ENCODE results near the gene IFITM2. TPM values are rescaled to one million over a fixed set of nuclear protein-coding genes. Genes with fewer than 3 reads are reported as not detected.
A peak's percentile ranks its signal among the peaks of the same experiment; 100 is the strongest.
"Not testable (repeated sequence)": the region's sequence is repeated elsewhere in the genome, so short reads cannot be mapped to it uniquely, and the experiment has no call there.

Gene IFITM2
- polyA plus RNA-seq, 1 donor, result 51.7 TPM

- peaks cover 33% of the 10 kb centered on the region for H3K4me1 ChIP-seq (ENCODE audit: control insufficient read depth, insufficient read depth, low read length)
- not testable (repeated sequence) for DNase-seq
- no CpG with 5 or more reads among the region's 79 CpGs for WGBS (ENCODE audit: insufficient coverage, low lambda C conversion rate)
These were observed 10.9 kb downstream of the IFITM2 start for GRCh38 chr11:318405-319120.

GRCh38 chr11:319121-319887 lies 11.7 kb downstream of the IFITM2 start:
- H3K9me3 ChIP-seq (ENCODE audit: control insufficient read depth, low read depth, low read length); H3K36me3 ChIP-seq (ENCODE audit: control insufficient read depth, insufficient read depth, low read length): not testable (repeated sequence)
- Histone ChIP-seq H3K27ac (ENCODE audit: low read length) (peak overlapping the region; percentile 87), H3K4me3 (ENCODE audit: low read length) (peak overlapping the region; percentile 75), H3K4me1 (ENCODE audit: control insufficient read depth, insufficient read depth, low read length) (peaks cover 35% of the 10 kb centered on the region), H3K27me3 (ENCODE audit: control insufficient read depth, insufficient read depth, low read length) (peaks cover 12% of the 10 kb centered on the region)
- DNase-seq, result peak in 1 of 2 donors; percentile 59
- WGBS (ENCODE audit: insufficient coverage, low lambda C conversion rate), result no CpG with 5 or more reads among the region's 29 CpGs

More at GRCh38 chr11:318405-319120, 10.9 kb downstream of the IFITM2 start:
- H3K27ac ChIP-seq (ENCODE audit: low read length); H3K36me3 ChIP-seq (ENCODE audit: control insufficient read depth, insufficient read depth, low read length); H3K9me3 ChIP-seq (ENCODE audit: control insufficient read depth, low read depth, low read length): not testable (repeated sequence)
- peak overlapping the region; percentile 75 for H3K4me3 ChIP-seq (ENCODE audit: low read length)
- peaks cover 12% of the 10 kb centered on the region for H3K27me3 ChIP-seq (ENCODE audit: control insufficient read depth, insufficient read depth, low read length)

- H3K9me3 ChIP-seq (ENCODE audit: control insufficient read depth, low read depth, low read length); DNase-seq; H3K36me3 ChIP-seq (ENCODE audit: control insufficient read depth, insufficient read depth, low read length): not testable (repeated sequence)
- peaks cover 39% of the 10 kb centered on the region for H3K4me1 ChIP-seq (ENCODE audit: control insufficient read depth, insufficient read depth, low read length)
- H3K27ac ChIP-seq (ENCODE audit: low read length), result peak overlapping the region; percentile 87
- peak overlapping the region; percentile 75 for H3K4me3 ChIP-seq (ENCODE audit: low read length)
- WGBS (ENCODE audit: insufficient coverage, low lambda C conversion rate), result no CpG with 5 or more reads among the region's 10 CpGs
- peaks cover 12% of the 10 kb centered on the region for H3K27me3 ChIP-seq (ENCODE audit: control insufficient read depth, insufficient read depth, low read length)
These were observed 12.3 kb downstream of the IFITM2 start for GRCh38 chr11:319888-320273.

DNA sequence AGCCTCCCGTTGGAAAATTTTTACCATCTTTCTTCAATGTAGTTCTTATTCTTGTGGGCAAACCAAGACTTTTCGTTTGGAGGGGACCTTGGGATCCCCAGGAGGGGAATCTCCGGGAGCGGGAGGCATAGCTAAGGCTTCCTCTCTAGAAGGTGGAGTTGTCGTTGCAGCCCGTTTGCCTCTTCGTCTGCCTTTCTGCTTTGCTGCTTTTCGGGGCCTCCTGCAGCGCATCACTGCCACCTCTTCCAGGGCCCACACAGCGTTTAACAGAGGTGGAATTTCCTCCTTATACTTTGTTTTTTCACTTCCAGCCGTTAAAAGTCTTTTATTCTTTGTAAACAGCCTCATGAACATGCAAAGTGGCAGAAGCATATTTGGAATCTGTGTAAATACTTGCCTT lies 16.5 kb downstream of the IFITM2 start:
- Histone ChIP-seq H3K4me3 (ENCODE audit: low read length) (no peak overlapping the region), H3K9me3 (ENCODE audit: control insufficient read depth, low read depth, low read length) (no peaks in the 10 kb centered on the region), H3K36me3 (ENCODE audit: control insufficient read depth, insufficient read depth, low read length) (no peaks in the 10 kb centered on the region), H3K27ac (ENCODE audit: low read length) (peak overlapping the region; percentile 59), H3K27me3 (ENCODE audit: control insufficient read depth, insufficient read depth, low read length) (no peaks in the 10 kb centered on the region), H3K4me1 (ENCODE audit: control insufficient read depth, insufficient read depth, low read length) (peaks cover 36% of the 10 kb centered on the region)
- no peak for DNase-seq
- WGBS (ENCODE audit: insufficient coverage, low lambda C conversion rate), result 17% methylated on average over 2 of the region's 11 CpGs

- H3K4me3 ChIP-seq (ENCODE audit: low read length), result peak overlapping the region; percentile 0
- peak overlapping the region; percentile 59 for H3K27ac ChIP-seq (ENCODE audit: low read length)
- peaks cover 31% of the 10 kb centered on the region for H3K4me1 ChIP-seq (ENCODE audit: control insufficient read depth, insufficient read depth, low read length)
- not testable (repeated sequence) for H3K27me3 ChIP-seq (ENCODE audit: control insufficient read depth, insufficient read depth, low read length); H3K9me3 ChIP-seq (ENCODE audit: control insufficient read depth, low read depth, low read length); H3K36me3 ChIP-seq (ENCODE audit: control insufficient read depth, insufficient read depth, low read length)
- DNase-seq, result peak in 1 of 2 donors; percentile 78
- WGBS (ENCODE audit: insufficient coverage, low lambda C conversion rate), result no CpG with 5 or more reads among the region's 34 CpGs
These were observed 17.2 kb downstream of the IFITM2 start for GRCh38 chr11:324593-325517.

DNA sequence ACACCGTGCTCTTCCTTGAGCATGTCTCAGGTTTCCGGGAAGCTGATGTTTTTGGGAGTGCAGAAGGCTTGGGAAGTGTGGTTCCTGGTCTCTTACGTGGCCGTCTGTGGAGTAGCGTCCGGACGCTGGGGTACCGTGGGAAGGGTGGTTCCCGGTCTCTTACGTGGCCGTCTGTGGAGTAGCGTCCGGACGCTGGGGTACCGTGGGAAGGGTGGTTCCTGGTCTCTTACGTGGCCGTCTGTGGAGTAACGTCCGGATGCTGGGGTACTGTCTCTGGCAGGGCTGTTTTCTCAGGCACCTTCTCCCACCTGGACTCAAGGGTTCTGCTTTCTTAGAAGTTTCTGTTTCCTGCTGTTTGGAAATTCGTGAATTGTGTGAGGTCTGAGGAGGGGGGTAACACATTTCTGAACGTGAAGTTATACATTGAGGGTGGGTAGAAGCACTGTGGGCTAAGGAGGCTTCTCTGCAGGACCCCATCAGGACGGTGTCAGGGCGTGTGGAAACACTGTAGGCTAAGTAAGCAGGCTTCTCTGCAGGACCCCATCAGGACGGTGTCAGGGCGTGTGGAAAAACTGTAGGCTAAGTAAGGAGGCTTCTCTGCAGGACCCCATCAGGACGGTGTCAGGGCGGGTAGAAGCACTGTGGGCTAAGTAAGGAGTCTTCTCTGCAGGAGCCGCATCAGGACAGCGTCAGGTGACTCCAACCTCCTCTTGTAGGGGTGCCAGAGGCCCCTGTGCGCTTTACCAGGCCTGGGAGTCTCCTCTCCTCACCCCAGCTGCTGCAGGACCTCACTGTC lies 18.4 kb downstream of the IFITM2 start:
- H3K4me1 ChIP-seq (ENCODE audit: control insufficient read depth, insufficient read depth, low read length), result peaks cover 29% of the 10 kb centered on the region

GRCh38 chr11:326592-326841 lies 18.9 kb downstream of the IFITM2 start:
- H3K27ac ChIP-seq (ENCODE audit: low read length), result peak overlapping the region; percentile 52
- DNase-seq, result no peak
- peaks cover 28% of the 10 kb centered on the region for H3K4me1 ChIP-seq (ENCODE audit: control insufficient read depth, insufficient read depth, low read length)
- no peak overlapping the region for H3K4me3 ChIP-seq (ENCODE audit: low read length)
- no peaks in the 10 kb centered on the region for H3K9me3 ChIP-seq (ENCODE audit: control insufficient read depth, low read depth, low read length)
- WGBS (ENCODE audit: insufficient coverage, low lambda C conversion rate), result no CpG with 5 or more reads among the region's 6 CpGs
- H3K27me3 ChIP-seq (ENCODE audit: control insufficient read depth, insufficient read depth, low read length), result no peaks in the 10 kb centered on the region
- H3K36me3 ChIP-seq (ENCODE audit: control insufficient read depth, insufficient read depth, low read length), result no peaks in the 10 kb centered on the region

More for the DNA sequence above, 18.4 kb downstream of the IFITM2 start:
- no peaks in the 10 kb centered on the region for H3K9me3 ChIP-seq (ENCODE audit: control insufficient read depth, low read depth, low read length)
- peak overlapping the region; percentile 52 for H3K27ac ChIP-seq (ENCODE audit: low read length)
- no peaks in the 10 kb centered on the region for H3K36me3 ChIP-seq (ENCODE audit: control insufficient read depth, insufficient read depth, low read length)
- H3K27me3 ChIP-seq (ENCODE audit: control insufficient read depth, insufficient read depth, low read length), result no peaks in the 10 kb centered on the region
- no peak for DNase-seq
- no peak overlapping the region for H3K4me3 ChIP-seq (ENCODE audit: low read length)
- no CpG with 5 or more reads among the region's 30 CpGs for WGBS (ENCODE audit: insufficient coverage, low lambda C conversion rate)

DNA sequence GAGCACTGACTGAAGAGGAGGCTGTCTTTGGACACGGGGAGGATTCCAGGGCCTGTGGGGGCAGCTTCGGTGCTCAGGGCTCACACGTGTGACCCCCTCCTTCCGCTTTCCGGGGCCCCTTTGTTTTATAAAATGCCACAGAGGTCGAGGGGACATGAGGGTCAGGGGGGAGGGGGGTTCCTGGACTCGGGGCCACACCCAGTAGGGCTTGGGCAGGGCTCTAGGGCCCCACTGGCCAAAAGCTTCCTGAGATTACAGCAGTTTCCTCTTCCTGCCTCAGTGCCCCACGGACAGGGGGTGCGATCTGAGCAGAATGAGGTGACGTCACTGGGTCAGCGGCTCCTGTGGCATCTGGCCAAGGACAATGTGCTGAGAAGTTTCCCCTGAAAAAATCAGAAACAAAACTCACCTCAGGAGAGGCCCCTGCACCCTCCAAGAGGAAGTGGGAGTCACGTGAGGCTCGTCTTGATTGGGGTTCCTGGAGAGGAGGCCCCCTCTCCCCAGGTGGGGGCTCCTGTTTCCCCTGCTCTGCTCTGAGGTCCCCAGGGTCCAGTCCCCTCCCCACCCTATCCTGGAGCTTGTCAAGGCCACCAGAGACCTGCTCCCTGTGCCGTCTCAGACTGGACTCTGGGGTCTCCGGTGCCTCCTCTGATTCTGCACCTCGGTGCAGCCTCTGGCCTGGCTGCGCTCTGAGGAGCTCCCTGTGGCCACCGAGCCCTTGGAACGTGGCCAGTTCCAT lies 19.4 kb downstream of the IFITM2 start:
- H3K4me1 ChIP-seq (ENCODE audit: control insufficient read depth, insufficient read depth, low read length), result peaks cover 28% of the 10 kb centered on the region
- peak overlapping the region; percentile 52 for H3K27ac ChIP-seq (ENCODE audit: low read length)
- no peak overlapping the region for H3K4me3 ChIP-seq (ENCODE audit: low read length)
- no peaks in the 10 kb centered on the region for H3K9me3 ChIP-seq (ENCODE audit: control insufficient read depth, low read depth, low read length)
- DNase-seq, result peak in 1 of 2 donors; percentile 86
- H3K27me3 ChIP-seq (ENCODE audit: control insufficient read depth, insufficient read depth, low read length), result no peaks in the 10 kb centered on the region
- no peaks in the 10 kb centered on the region for H3K36me3 ChIP-seq (ENCODE audit: control insufficient read depth, insufficient read depth, low read length)
- no CpG with 5 or more reads among the region's 19 CpGs for WGBS (ENCODE audit: insufficient coverage, low lambda C conversion rate)

DNA sequence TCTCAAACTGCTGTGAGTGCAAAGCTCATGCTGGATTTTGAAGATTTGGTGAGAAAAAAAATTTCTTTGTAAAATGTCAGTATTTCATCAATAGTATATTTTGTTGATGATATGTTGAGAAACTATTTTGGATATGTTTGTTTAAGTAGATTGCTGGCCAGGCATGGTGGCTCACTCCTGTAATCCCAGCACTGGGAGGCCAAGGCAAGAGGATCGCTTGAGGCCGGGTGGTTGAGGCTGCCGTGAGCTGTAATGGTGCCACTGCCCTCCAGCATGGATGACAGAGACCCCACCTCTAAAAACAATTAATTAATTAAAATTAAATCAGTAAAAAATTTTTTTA lies 19.9 kb downstream of the IFITM2 start:
- Histone ChIP-seq H3K36me3 (ENCODE audit: control insufficient read depth, insufficient read depth, low read length) (no peaks in the 10 kb centered on the region), H3K4me3 (ENCODE audit: low read length) (no peak overlapping the region), H3K27ac (ENCODE audit: low read length) (no peak overlapping the region), H3K9me3 (ENCODE audit: control insufficient read depth, low read depth, low read length) (no peaks in the 10 kb centered on the region), H3K4me1 (ENCODE audit: control insufficient read depth, insufficient read depth, low read length) (peaks cover 28% of the 10 kb centered on the region), H3K27me3 (ENCODE audit: control insufficient read depth, insufficient read depth, low read length) (no peaks in the 10 kb centered on the region)
- no peak for DNase-seq
- no CpG with 5 or more reads among the region's 3 CpGs for WGBS (ENCODE audit: insufficient coverage, low lambda C conversion rate)

All from large intestine (tissue), 3 donors.